NT2/D1 (cell line): ENCODE data around the gene CTBP1.

ENCODE experiments used
- YY1 ChIP-seq: IDR thresholded peaks from 2 replicates; pipeline ENCODE4 v1.6.1; 2011; ENCODE audit not compliant: insufficient read length, insufficient read depth
- ZNF274 ChIP-seq: IDR thresholded peaks from 2 replicates; pipeline ENCODE4 v1.6.1; 2011; ENCODE audit warnings: mild to moderate bottlenecking, low read depth, low read length

DNA sequence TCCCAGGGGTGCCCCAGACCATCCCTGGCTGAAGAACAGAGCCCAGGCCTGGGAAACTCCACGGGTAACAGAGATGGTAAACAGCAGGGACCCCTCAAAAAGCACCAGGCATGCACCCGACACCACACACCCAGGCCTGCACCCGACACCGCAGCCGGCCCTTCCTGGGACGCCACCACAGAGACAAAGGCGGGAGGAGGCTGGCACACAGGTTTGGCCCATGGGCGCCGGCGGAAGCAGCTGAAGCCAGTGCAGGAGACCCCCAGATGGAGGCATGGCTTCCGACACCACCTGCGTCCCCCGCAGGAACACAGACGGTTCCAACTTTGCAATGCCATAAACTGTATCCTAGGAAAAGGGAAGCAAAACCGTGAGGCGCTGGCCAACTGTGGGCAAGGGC is 22.3 kb downstream of the CTBP1 start:
- TF ChIP-seq ZNF274 = no peak
- no peak for TF ChIP-seq YY1
